Endothelial cell of umbilical vein (primary cell): ENCODE data around the gene NPC1L1. TPM values are rescaled to one million over a fixed set of nuclear protein-coding genes. Genes with fewer than 3 reads are reported as not detected.

Experiments
- BruUV-seq: library from RNA; stranded (reverse); fragments of 400-500 nt; replicated peaks from 2 replicates; lab custom pipeline; 2021; lab: Mats Ljungman, UMichigan
- CTCF ChIA-PET: fragments of 300-600, 350-600 bp; sonication (Branson Sonifier 250); formaldehyde crosslinking; loops from one replicate; lab custom pipeline; 2021; ENCODE audit warnings: antibody characterized with exemption, inconsistent platforms; lab: Charles Lee
- POLR2A ChIA-PET: fragments of 300-600, 350-600 bp; sonication (Branson Sonifier 250); formaldehyde crosslinking; loops from one replicate; lab custom pipeline; 2021; ENCODE audit warnings: antibody characterized with exemption, inconsistent platforms; lab: Charles Lee
- DNase-seq: peaks from one replicate; pipeline ENCODE4 v3.0.0-alpha.2; 2011; ENCODE audit warnings: low read depth, low spot score
- FAIRE-seq: peaks from 2 replicates; lab custom pipeline; 2011; peaks lifted over from hg19 to GRCh38; lab: Jason Lieb, UNC
- H2AFZ ChIP-seq: 2 replicates; pipeline ENCODE4 v1.6.0; 2012; ENCODE audit warnings: low read depth, low read length, control low read depth, inconsistent platforms
- H3K27ac ChIP-seq: 2 replicates; pipeline ENCODE4 v1.5.1; 2011; ENCODE audit warnings: low read depth, mild to moderate bottlenecking, control low read depth, low read length, moderate library complexity; ENCODE audit not compliant: insufficient read depth
- H3K27me3 ChIP-seq, 2 experiments: 2 replicates each; pipeline versions ENCODE4 v1.6.0 to v1.6.1; 2011; ENCODE audit warnings: low read length in 2 of 2, mixed read lengths in 1 of 2; ENCODE audit not compliant: control insufficient read depth in 2 of 2, insufficient read depth in 2 of 2
- H3K36me3 ChIP-seq, 2 experiments: 2 replicates in 1 of 2; 3 replicates in 1 of 2; pipeline ENCODE4 v1.5.1; 2011; ENCODE audit warnings: low read length in 2 of 2, mild to moderate bottlenecking in 1 of 2, moderate library complexity in 1 of 2; ENCODE audit not compliant: control insufficient read depth in 2 of 2, insufficient read depth in 2 of 2; ENCODE audit errors: extremely low read depth in 1 of 2
- H3K4me1 ChIP-seq: 3 replicates; pipeline ENCODE4 v1.5.1; 2011; ENCODE audit warnings: mild to moderate bottlenecking, low read length; ENCODE audit not compliant: control insufficient read depth, insufficient read depth; ENCODE audit errors: extremely low read depth
- H3K4me2 ChIP-seq: 2 replicates; pipeline ENCODE4 v1.6.1; 2011; ENCODE audit warnings: low read length, control low read depth, mixed read lengths; ENCODE audit not compliant: insufficient read depth
- H3K4me3 ChIP-seq, 3 experiments: fragments of 200-600 bp in 1 of 3; sonication (generic), shearing (Covaris generic) in 1 of 3; replicated peaks in 1 of 3; 2 replicates each; pipeline ENCODE4 v1.5.1; 2011 to 2016; ENCODE audit warnings: control low read depth in 3 of 3, low read length in 3 of 3, mild to moderate bottlenecking in 2 of 3, inconsistent platforms in 1 of 3, low read depth in 1 of 3, moderate library complexity in 1 of 3; ENCODE audit not compliant: insufficient read depth in 1 of 3
- H3K79me2 ChIP-seq: 2 replicates; pipeline ENCODE4 v1.6.0; 2012; ENCODE audit warnings: low read length, inconsistent platforms; ENCODE audit not compliant: control insufficient read depth, insufficient read depth
- H3K9ac ChIP-seq: replicated peaks from 2 replicates; pipeline ENCODE3; 2011; ENCODE audit warnings: low read length, control low read depth; ENCODE audit not compliant: insufficient read depth; ENCODE audit errors: extremely low read depth
- H3K9me1 ChIP-seq: replicated peaks from 3 replicates; pipeline ENCODE4 v1.6.0; 2011; ENCODE audit warnings: mild to moderate bottlenecking, low read length; ENCODE audit not compliant: control insufficient read depth, insufficient read depth; ENCODE audit errors: extremely low read depth
- H3K9me3 ChIP-seq: replicated peaks from 2 replicates; pipeline ENCODE4 v1.5.1; 2012; ENCODE audit warnings: low read length, inconsistent platforms; ENCODE audit not compliant: control insufficient read depth, insufficient read depth
- H4K20me1 ChIP-seq: replicated peaks from 2 replicates; pipeline ENCODE3; 2011; ENCODE audit warnings: mild to moderate bottlenecking, low read length; ENCODE audit not compliant: control insufficient read depth, insufficient read depth; ENCODE audit errors: extremely low read depth
- EZH2 ChIP-seq: IDR thresholded peaks from 2 replicates; pipeline ENCODE4 v1.6.1; 2012; ENCODE audit warnings: borderline replicate concordance, low read depth, mild to moderate bottlenecking, moderate library complexity, low read length, inconsistent platforms; ENCODE audit not compliant: severe bottlenecking
- FOS ChIP-seq: IDR thresholded peaks from 2 replicates; pipeline ENCODE4 v1.6.1; 2011; ENCODE audit warnings: mild to moderate bottlenecking, low read length, moderate library complexity, borderline replicate concordance; ENCODE audit not compliant: insufficient read depth
- GATA2 ChIP-seq: IDR thresholded peaks from 2 replicates; pipeline ENCODE4 v1.7.0; 2011; ENCODE audit warnings: low read depth, mild to moderate bottlenecking, moderate library complexity, mixed read lengths, low read length; ENCODE audit not compliant: insufficient read length, insufficient read depth
- JUN ChIP-seq: IDR thresholded peaks from 2 replicates; pipeline ENCODE4 v1.6.1; 2011; ENCODE audit warnings: borderline replicate concordance, low read depth; ENCODE audit not compliant: insufficient read length, insufficient read depth
- MYC ChIP-seq: IDR thresholded peaks from one replicate; pipeline ENCODE4 v1.6.1; 2011; ENCODE audit warnings: mild to moderate bottlenecking, low read depth, low read length
- POLR2A ChIP-seq: IDR thresholded peaks from 2 replicates; pipeline ENCODE4 v1.6.1; 2012; ENCODE audit warnings: low read depth, mild to moderate bottlenecking, control low read depth, low read length
- POLR2AphosphoS5 ChIP-seq: IDR thresholded peaks from 2 replicates; pipeline ENCODE4 v1.6.1; 2012; ENCODE audit warnings: low read depth, mild to moderate bottlenecking, control low read depth, low read length, moderate library complexity; ENCODE audit not compliant: insufficient read depth
- dilution Hi-C: fragments of 300-500 bp; cut with MboI; formaldehyde crosslinking; loops from one replicate; pipeline ENCODE4 v1.15.0; 2019; ENCODE audit warnings: low sequenced_read_pairs; ENCODE audit not compliant: extremely low pct_ligation_motif_present
- intact Hi-C: fragments of 100-400 bp; cut with micrococcal nuclease; formaldehyde crosslinking; loops from one replicate; pipeline ENCODE4 v1.10.0; 2022
- polyA plus RNA-seq, 4 experiments: library from polyadenylated mRNA; depleted of rRNA in 3 of 4; stranded (reverse) in 3 of 4; unstranded in 1 of 4; fragments of >200 nt; gene quantifications; 2 replicates each; pipeline versions ENCODE4 v1.2.1 to v1.2.3, GENCODE V29; 2011 to 2012; ENCODE audit warnings: missing spikeins in 1 of 4
- total RNA-seq: library from RNA; stranded (reverse); gene quantifications from 2 replicates; pipeline ENCODE4 v1.2.3, GENCODE V29; 2021
- TF ChIP-seq, protein P1 (sequence below): IDR thresholded peaks from 2 replicates; pipeline ENCODE4 v1.6.1; 2011; ENCODE audit not compliant: insufficient read depth, insufficient read length
- TF ChIP-seq, protein P2 (sequence below), 2 donors: IDR thresholded peaks; 1 replicate in 1 of 2; 2 replicates in 1 of 2; pipeline ENCODE4 v1.5.1; 2011; ENCODE audit warnings: low read length in 2 of 2, mild to moderate bottlenecking in 2 of 2, moderate library complexity in 2 of 2, control low read depth in 1 of 2, inconsistent platforms in 1 of 2, low read depth in 1 of 2; ENCODE audit not compliant: insufficient read depth in 1 of 2; ENCODE audit errors: extremely low read depth in 1 of 2

Gene NPC1L1
- total and polyA plus RNA-seq, 2 donors (not counting 3 experiments of a cell fraction or from before 2014, with no cell fraction given) = not detected

DNA sequence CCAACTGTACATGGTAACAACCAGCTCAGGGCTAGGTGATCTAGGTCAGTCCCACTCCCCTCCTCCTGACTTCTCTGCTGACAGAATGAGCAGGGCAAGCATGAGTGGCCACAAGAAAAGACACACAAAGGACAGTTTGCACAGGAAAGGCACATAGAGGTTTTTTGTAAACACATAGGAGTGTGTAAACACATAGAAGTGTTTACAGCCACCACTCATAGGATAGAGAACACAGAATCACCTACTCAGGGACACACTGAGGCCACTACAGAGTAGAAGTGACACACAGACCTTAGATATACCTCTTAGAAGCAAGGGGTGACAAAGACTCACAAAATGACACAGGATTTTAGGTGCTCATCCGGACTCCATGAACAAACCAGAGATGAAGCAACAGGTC, 69.7 kb downstream of the NPC1L1 start:
- intact Hi-C loops = no loop called here
- Histone ChIP-seq H3K9ac (no peak overlapping the region), H3K4me1 (peaks cover 28% of the 10 kb centered on the region), H3K9me3 (no peaks in the 10 kb centered on the region), H3K9me1 (no peaks in the 10 kb centered on the region), H3K4me2 (no peak overlapping the region), H3K4me3 (no peak overlapping the region), H3K79me2 (peaks cover 58% of the 10 kb centered on the region), H3K27ac (no peak overlapping the region), H2AFZ (no peak overlapping the region), H3K27me3 (no peaks in the 10 kb centered on the region), H4K20me1 (no peaks in the 10 kb centered on the region), H3K36me3 (peaks cover 0 to 6% of the 10 kb centered on the region in 2 experiments)
- FAIRE-seq = no peak
- DNase-seq = no peak
- ChIA-PET CTCF (interaction anchor here (2.4 kb wide), 1 partner anchor 123 kb away, joined by 10 read pairs; no protein-coding TSS in a partner anchor), POLR2A (no interaction called here)
- dilution Hi-C loops = no loop called here
- no peak for TF ChIP-seq POLR2A
- TF ChIP-seq FOS = no peak
- no peak for TF ChIP-seq EZH2
- no peak for TF ChIP-seq POLR2AphosphoS5
- TF ChIP-seq, protein P1, sequence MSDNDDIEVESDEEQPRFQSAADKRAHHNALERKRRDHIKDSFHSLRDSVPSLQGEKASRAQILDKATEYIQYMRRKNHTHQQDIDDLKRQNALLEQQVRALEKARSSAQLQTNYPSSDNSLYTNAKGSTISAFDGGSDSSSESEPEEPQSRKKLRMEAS = no peak
- no peak for TF ChIP-seq JUN
- TF ChIP-seq, protein P2, sequence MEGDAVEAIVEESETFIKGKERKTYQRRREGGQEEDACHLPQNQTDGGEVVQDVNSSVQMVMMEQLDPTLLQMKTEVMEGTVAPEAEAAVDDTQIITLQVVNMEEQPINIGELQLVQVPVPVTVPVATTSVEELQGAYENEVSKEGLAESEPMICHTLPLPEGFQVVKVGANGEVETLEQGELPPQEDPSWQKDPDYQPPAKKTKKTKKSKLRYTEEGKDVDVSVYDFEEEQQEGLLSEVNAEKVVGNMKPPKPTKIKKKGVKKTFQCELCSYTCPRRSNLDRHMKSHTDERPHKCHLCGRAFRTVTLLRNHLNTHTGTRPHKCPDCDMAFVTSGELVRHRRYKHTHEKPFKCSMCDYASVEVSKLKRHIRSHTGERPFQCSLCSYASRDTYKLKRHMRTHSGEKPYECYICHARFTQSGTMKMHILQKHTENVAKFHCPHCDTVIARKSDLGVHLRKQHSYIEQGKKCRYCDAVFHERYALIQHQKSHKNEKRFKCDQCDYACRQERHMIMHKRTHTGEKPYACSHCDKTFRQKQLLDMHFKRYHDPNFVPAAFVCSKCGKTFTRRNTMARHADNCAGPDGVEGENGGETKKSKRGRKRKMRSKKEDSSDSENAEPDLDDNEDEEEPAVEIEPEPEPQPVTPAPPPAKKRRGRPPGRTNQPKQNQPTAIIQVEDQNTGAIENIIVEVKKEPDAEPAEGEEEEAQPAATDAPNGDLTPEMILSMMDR (IDR thresholded peaks at IDR 0.05; ENCODE audit: extremely low read depth in 1 of 2, insufficient read depth in 1 of 2, low read depth in 1 of 2, low read length in 2 of 2) = no peak
- TF ChIP-seq GATA2 = no peak
- no peak for TF ChIP-seq MYC
- BruUV-seq = no TSS peak
